Gastrocnemius medialis (tissue), 4 donors: ENCODE measurements around the gene PPM1J.

Source experiments
- POLR2A ChIP-seq, 2 donors: fragments of 450-650 bp; IDR thresholded peaks; one replicate each; pipeline ENCODE4 v1.6.1; 2017; ENCODE audit warnings: antibody characterized with exemption in 2 of 2, mild to moderate bottlenecking in 2 of 2, moderate library complexity in 2 of 2
- TF ChIP-seq, protein P1 (sequence below), 5 experiments: fragments of 450-650 bp in 3 of 5; fragments of 200-600 bp in 2 of 5; sonication (generic) in 2 of 5; IDR thresholded peaks in 4 of 5; conservative IDR thresholded peaks in 1 of 5; 1 replicate in 4 of 5; 2 replicates in 1 of 5; pipeline ENCODE4 v1.5.1; 2016 to 2019; ENCODE audit warnings: antibody characterized with exemption in 5 of 5, mild to moderate bottlenecking in 3 of 5, moderate library complexity in 3 of 5

DNA sequence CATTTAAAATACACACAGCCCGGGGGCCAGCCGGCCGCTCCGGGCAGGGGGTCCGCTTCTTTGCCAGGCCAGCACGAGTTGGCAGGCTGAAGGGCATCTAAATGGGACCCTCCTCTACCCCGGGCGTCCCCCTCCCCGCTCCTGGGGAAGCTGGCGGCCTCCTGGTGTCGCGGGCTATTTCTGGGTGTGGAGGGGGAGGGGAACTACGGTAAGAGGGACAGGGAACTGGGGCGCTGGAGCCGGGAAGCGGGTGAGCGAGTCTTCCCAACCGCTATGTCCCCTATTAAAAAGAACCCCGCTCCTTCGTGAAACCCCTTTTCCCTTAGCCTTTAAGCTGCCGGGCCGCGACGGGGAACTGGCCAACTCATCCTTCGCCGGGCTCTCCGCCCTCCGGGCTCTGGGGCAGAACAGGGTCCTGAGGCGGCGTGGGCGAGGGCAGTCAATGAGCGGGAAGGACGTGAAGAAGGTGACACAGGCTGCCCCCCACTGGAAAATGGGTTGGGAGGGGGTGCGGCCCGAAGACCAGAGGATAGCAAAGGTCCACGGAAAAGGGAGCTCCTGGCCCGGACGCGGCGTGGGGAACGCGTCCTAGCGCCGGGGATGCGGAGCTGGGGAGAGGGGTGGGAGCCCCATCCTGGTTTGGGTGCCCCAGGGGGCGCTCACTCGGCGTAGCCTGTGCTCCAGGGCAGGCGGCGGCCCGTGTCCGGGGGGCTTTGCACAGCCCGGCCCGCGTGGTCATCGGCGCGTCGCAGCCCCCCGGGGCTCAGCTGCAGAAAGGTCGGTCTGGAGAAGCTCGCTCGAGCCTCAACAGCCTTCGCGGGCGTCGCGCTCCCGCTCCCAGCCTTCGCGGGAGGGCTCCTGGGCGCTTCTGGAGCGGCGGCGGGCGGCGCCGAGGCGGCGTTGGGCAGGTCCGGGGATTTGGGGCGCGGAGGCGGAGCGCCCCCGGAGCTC is 544 bp downstream of the PPM1J start:
- TF ChIP-seq, protein P1, sequence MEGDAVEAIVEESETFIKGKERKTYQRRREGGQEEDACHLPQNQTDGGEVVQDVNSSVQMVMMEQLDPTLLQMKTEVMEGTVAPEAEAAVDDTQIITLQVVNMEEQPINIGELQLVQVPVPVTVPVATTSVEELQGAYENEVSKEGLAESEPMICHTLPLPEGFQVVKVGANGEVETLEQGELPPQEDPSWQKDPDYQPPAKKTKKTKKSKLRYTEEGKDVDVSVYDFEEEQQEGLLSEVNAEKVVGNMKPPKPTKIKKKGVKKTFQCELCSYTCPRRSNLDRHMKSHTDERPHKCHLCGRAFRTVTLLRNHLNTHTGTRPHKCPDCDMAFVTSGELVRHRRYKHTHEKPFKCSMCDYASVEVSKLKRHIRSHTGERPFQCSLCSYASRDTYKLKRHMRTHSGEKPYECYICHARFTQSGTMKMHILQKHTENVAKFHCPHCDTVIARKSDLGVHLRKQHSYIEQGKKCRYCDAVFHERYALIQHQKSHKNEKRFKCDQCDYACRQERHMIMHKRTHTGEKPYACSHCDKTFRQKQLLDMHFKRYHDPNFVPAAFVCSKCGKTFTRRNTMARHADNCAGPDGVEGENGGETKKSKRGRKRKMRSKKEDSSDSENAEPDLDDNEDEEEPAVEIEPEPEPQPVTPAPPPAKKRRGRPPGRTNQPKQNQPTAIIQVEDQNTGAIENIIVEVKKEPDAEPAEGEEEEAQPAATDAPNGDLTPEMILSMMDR (IDR thresholded peaks at IDR 0.05 in 4 of 5, conservative IDR thresholded peaks at IDR 0.05 in 1 of 5): peak in 1 of 5 experiments; percentile 10
- peak; percentile 58 to 83 for TF ChIP-seq POLR2A (IDR thresholded peaks at IDR 0.05)
